Renal cortical epithelial cell (primary cell): Measurements from ENCODE around the gene ZNF521. TPM values are rescaled to one million over a fixed set of nuclear protein-coding genes. Genes with fewer than 3 reads are reported as not detected.

Experiments
- DNase-seq: peaks from one replicate; pipeline ENCODE4 v3.0.0-alpha.2; 2011; ENCODE audit warnings: low read depth
- total RNA-seq: library from RNA; depleted of rRNA; stranded (reverse); fragments of >200 nt; gene quantifications from 2 replicates; pipeline ENCODE4 v1.2.3, GENCODE V29; 2014

ZNF521 gene
- under 0.01 and 1.3 TPM in 2 replicates for total RNA-seq

DNA sequence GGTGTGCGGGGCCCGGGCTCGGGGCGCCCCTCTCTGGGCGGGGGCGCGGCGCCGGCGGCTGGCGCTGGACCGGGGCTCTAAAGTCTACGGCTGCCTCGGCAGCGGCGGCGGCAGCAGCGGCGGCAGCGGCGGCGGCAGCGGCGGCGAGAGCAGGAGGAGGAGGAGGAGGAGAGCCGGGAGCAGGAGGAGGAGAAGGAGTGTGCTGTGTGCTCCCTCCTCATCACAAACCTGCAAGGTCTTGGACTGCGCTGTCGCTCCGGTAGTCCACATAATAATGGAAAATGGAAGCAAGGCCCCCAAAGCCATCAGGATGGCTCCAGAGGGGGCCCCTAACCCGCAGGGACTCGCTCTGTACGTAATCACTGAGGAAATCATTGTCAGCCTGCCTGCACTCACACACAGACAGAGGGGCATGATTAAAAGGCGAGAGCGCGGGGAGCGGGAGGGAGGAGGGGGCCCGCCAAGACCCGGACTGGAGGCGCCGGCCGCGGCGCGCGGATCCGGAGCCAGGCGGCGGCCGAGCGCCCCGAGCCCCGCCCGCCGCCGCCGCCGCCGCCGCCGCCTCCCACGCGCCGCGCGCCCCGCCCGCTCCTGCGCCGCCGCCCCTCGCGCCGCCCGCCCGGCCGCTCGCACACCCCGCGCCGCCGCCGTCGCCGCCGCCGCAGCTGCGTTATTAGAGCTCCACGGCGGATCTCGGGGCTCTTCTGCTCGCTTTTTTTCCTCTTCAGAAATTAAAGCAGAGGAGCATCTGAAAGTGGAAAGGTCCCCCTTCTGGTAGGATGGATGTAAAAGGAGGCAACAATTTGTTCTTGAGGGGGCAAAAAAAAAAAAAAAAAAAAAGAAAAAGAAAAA is at the start of gene ZNF521:
Gene ZNF521, minus strand, starts transcription at position 390 of the 852 bp plus-strand sequence. CDS start 1,220 bp downstream, outside the sequence.
- peak; percentile 62 for DNase-seq

DNA sequence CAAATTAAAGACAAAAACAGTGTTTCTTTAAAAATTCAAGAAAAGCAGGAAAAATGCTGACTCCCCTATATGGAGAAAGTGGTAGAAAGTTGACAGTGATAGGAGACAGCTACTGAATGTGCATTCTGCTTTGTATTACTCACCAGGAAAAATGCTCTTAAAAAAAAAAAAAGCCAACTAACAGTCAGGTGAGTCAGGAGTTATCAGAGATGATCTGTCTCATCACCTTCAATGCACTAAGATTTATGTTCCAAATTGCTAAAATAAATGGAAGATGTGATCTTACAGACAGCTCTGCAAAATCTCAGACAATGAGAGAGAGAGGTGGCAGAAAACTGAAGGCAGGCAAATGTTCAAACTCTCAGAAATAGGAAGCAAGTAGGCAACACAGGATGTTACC is 47.6 kb upstream of the ZNF521 start:
- peak; percentile 29 for DNase-seq

DNA sequence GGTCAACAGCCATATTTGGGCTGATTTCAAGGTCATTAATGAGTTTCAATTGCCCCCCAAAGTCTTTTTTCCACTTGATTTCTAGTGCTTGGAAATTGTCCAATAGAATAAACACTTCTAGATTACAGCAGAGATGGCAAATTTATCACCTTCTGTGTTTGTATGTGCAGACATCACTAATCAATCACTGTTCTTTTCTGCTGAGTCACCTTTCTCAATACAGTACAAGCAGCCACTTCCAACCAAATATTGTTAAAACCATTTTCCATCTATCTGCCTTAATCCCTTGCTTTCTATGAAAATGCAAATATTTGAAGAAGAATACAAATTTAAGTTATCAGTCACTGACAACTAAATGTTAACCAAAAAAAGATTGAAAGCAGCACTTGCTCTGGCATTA is 40.2 kb upstream of the ZNF521 start:
- DNase-seq, result no peak

DNA sequence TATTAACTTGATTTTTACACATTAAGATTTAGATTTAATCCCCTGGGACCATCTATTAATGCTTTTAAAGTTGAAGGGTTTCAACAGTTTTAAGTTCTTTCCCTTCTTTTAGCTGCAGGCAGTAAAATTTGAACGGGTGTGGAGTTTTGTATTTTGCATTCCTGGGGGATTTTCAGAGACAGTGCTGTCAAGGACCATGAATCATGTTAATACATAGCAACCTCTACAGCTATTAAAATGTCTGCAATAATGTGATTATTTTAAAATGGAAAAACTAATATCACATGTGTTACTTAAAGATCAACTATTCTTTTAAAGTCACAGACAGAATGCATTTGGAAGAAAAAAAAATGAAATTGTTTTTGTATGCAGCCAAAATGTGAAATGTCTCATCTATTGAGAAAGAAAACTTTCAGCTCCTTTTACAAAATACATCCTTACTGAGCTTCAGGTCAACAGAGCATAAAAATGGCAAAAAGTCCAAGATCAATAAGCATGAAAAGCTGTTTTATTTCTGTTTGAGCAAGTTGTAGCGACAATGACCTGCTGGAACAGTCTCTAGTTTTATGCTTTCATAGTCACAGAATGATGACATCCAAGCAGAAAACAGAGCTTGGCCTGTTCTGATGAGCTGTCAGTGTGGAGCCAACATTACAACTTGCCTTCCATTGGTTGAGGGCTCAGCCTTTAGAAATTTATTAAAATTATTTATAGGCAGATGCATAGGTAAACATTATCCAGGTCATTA is 21.6 kb upstream of the ZNF521 start:
- no peak for DNase-seq

DNA sequence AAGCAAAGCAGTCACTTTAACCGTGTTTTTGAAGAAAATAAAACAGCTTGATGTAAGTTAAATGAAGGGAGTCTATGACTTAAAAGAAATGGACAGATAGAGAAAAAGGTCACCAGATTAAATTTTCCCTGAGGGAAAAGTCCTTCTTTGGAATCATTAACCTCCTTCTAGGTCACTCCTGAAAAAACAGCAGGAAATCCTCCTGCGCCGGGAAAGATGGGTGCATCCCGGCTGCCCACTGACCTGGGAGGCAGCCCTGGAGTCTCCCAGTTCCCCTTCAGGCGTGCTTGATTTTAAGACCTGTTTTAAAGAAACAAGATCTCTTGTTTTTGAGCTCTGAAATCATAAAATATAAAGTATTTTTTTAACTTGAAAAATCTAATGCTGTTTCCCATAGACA is 18.4 kb upstream of the ZNF521 start:
- no peak for DNase-seq

DNA sequence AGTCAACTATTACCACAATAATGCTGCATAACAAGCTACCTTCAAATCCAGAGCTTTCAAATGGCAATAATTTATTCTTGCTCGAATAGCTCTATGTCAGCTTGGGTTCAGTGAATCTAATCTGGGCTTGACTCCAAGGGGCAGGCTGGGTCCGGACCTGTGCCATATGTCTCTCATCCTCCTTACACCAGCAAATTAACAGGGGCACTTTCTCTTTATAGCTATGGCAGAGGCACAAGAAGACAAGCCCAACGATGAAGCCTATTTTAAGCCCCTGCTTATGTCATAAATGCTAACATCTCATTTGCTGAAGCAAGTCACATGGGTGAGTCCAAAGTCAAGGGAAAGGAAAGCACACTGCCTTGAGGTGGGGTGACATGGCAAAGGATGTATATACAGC is 13.3 kb upstream of the ZNF521 start:
- no peak for DNase-seq

DNA sequence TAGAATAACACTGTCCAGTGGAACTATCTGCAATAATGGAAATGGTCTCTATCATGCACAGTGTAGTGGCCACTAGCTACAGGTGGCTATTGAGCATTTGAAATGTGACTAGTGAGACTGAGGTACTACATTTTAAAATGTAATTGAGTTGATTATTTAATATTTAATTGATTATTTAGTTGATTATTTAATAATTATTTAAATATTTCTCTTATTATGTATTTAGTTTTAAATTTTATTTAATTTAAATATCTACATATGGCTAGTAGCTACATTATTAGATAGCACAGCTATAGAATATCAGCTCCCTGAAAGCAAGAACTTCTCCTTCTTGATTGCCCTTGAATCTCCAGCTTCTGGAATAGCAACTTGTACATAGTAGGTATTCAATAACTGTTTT is 12.8 kb upstream of the ZNF521 start:
- no peak for DNase-seq

DNA sequence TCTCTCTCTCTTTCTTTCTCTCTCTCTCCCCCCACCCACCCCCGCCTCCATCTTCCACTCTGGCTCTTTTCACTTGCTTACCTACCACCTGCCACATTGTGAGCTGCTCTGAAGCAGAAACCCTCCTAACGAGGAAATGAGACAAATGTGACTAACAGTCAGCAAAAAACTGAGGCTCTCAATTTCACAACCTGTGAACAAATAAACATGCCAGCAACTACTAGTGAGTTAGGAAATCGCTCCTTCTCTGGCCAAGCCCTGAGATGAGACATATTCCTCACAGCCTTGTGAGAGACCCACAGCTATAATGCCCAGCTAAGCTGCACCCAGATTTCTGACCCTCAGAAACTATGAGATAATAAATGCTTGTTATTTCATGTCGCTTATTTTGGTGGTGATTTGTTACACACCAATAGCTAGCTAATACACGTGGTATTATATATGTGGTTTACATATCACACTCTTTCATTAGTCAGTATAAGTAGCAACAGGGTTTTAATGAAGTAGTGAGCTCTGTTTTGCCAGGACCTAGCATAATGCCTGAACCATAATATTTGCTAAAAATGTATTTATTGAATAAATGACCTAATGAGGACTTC is 8.4 kb upstream of the ZNF521 start:
- no peak for DNase-seq

DNA sequence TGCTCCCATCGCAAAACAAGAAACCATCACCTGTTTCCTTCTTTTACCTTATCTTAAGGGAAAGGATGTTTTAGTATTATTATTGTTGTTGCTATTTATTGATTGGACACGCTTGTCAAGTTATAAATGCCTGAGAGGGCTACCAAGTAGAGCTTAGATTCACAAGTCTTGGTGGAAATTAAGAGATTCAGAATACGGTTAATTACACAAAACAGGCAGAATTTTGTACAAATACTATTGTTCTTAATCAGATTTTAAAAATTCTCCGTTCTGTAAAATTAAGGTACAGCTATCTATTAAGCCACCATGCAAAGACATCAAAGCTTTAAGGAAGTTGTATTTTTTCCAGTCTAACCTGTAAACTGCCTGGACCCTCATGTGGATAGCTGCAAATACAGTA is 1.1 kb upstream of the ZNF521 start:
- no peak for DNase-seq

DNA sequence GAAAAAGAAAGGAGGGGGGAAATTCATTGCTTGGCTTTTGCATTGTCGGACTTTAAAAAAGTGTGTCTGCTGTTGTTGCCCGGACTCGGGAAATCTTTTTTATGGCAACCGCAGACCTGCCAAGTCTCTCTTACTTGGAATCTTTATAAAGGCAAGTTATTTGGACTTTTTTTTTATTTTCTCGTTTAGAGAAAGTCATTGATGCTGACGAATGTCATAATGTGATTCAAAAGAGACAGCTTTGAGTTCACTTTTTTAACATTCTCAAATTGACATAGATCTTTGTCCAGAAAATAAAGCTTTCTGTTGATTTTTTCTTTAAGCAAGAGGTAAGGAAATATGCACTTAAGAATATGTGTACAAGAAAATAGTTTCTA is 651 bp upstream of the ZNF521 start:
- DNase-seq, result no peak

DNA sequence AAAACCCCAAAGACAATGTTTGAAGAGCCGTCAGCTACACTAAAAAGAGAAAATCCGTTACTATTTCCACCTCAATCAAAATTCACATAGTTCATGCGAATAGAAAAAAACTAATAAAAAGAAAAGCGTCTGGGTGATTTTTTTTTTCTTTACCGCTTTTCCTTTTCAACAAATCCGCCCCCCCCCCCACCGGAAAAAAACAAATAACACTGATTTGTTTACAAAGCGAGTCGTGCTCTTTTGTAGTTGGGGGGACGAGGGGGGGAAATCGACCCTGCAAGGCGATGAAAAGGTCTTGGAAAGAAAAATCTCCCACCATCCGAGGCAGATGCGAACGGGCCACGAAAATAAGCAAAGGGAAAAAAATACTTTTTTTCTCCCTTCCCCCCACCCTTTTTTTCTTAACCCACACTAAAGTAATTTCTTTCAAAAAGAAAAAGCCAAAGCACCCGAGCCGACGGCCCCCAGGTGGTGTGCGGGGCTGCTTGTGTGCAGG is 638 bp downstream of the ZNF521 start:
- no peak for DNase-seq

DNA sequence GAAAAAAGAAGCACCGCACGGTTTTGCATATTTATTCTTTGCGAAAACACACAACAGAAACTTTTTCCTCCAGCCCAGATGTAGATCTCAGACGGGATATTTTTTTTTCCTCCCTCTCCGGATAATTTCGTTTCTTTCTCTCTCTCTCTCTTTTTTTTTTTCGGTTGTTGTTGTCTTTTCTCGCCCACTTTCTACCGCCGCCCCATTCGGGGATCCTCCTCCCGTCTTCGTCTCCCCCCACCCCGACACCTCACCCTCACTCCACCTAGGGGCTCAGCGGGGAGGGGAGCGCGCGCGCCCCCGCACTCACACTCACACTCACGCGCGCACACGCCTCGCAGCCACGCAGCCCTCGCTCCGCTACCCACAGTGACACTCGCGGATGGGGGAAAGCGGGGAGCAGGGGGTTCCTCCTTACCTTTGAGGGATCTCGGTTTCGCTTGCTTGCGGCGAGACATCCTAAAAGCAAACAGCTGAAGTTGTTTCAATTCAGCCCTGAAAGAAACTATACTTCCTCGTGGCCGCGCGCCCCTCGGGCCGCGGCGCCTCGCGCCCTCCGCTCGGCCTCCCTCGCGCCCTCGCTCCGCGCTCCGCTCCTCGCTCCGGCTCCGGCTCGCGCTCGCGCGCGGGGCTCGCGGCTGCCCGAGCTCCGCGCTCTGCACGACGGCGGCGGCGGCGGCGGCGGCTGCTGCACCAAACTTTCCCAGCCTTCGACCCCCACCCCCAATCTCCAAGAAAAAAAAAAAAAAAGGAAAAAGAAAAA is 1.3 kb downstream of the ZNF521 start:
- DNase-seq, result no peak

DNA sequence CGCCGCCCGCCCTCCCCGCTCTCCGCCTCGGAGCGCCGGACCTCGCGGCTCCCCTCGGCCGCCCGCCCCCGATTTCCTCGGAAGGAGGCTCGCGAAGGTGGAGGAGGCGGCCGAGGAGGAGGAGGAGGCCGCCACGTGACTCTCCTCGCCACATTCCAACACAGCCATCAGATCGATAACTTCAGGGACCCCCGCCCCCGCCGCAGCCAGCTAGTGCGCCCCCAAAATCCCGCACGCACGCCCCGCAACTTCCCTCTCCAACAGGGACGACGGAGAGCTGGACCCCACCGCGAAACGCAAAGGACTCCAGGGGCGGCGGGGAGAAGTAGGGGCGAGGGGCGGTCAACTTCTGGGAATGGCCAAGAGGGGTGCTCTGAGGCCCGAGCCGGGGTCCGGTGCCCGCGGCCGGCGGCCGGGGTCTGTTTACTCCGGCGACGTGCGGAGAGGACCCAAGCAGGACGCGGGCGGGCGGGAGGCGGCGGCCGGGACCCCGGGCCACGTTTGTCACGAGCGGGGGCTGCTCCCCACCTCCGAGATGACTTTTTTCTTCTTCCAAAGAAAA is 2.0 kb downstream of the ZNF521 start:
- DNase-seq, result no peak

DNA sequence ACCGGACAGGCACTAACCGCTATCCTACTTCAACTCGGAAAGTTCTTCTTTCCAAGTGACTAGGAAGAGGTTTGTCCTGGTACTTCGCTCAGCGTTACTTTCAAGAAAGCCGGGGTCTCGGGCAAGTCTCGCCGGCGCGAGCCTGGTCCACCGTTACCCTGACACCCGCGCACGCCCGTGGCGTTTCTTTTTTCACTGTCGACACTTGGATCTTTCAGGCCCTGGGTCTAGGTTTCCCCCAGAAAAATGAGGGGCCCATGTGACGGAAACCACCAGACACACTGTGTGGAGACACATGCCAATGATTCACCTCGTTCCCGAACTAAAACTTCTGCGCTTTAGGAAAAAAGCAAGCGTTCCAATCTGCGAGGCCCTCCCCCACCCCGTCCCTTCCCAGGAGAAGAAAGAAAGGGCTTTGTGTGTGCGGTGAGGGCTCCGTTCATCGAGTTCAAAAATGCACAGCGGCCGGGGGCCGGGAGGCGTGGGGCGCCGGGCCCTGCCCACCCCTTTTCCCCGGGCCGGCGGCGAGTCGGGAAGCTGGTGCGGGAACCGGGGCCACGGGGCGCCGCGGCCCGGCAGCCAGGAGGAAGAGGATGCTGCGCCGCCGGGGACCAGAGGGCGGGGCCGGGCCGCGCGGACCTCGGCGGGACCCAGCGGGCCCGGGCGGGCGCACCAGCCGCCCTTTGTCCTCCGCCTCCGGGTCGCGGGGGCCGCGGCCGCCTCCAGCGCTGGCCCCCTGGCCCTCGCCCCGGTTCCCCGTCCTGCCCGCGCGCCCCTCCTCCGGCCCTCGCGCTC is 2.6 kb downstream of the ZNF521 start:
- DNase-seq, result no peak

DNA sequence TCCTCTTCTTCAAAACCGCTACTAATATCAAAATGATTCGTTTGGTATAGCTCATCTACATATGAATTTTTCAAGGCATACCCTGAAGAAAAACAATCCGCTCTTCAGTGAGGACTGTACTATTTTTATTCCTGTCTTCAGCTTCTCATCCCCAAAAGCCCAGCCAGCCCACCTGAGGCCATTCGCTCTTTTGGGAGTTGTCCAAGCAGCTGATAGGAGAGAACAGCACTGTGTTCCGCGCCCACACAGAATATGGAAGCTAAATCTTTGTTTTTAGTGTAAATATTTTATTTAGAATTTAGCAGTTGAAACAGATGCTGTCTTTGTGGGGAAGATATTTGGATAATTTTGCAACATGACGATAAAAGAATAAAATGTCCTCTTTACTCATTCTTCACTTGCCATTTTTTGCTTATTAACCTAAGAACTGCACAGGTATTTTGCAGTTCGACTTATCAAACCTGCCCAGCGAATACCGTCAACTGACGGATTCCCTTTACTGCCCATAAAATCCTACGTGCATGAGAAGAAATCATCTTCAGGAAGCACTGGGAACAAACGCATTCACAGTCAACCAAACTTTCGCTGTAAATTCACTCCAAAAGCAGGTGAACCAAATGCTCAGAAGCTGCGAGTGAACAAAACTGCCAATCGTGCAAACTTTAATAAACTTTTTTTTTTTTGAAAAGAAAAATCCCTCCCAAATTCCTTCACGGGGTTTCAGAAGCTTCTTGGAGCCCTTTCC is 3.4 kb downstream of the ZNF521 start:
- no peak for DNase-seq

DNA sequence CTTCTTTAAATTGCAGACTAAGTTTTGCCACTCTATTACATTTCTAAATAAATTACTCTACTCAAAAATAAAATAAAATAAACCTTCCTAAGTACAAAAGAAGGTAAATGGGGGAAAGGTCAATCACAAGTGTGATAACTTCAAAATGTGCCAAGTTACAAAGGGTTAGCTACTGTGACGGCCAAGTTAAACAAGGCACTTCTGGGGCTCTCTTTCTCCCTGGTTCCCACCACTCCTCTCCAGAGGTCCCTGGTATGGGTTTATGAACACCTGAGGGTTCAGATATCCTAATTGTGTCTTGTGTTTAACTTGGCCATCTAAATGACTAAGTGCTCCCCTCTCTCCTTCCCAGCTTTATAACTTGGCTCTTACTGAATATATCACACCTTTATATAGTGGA is 5.4 kb downstream of the ZNF521 start:
- no peak for DNase-seq

DNA sequence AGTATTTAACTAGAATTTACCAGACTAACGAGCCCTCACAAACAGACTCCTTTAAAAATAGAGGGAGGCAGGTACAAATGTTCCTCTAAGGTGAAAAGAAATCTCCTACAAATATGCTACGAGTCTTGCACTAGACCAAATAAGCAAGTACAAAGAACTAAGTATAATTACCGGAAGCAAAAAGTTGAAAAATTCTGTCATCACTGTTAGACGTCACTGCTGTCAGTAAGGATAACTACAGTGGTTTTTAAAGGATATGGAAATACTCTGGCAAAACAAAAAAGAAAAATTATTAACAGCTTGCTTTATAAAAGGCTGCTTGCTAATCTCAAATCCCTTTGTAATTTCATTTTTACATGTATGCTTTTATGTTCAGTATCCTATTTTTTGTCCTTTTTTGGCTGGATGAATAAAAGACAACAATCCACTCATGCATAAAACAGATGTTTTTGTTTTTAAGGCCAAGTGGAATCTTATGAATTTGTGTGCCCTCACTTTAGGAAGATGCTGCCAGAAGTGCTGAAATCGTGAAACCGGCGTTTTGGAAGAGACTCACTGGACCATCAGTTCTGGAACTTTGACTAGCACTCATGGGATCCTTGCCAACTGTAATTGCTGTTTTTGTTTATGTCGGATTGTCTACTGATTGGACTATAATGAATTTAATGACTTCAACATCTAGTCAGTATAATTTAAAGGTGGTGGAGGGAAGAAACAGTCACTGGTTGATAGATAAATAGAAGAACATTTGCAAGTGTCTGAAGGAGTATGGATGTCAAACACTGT is 6.7 kb downstream of the ZNF521 start:
- no peak for DNase-seq

DNA sequence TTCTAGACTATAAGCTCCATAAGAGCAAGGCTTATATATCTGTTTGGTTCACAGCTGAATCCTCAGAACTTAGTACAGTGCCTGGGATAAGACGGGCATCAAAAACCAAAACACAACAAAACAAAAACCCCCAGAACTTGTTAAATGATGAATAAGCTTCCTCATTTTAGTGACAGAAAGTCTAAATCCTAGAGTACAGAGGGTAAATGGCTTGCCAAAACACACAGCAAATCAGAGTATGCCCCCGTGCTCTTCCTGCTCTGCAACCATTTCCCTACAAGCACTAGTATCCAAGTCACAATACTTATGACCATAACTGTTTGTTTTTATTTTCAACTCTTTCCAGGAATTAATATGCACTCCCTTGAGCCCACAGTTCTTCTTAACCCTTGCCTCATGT is 10.1 kb downstream of the ZNF521 start:
- no peak for DNase-seq

DNA sequence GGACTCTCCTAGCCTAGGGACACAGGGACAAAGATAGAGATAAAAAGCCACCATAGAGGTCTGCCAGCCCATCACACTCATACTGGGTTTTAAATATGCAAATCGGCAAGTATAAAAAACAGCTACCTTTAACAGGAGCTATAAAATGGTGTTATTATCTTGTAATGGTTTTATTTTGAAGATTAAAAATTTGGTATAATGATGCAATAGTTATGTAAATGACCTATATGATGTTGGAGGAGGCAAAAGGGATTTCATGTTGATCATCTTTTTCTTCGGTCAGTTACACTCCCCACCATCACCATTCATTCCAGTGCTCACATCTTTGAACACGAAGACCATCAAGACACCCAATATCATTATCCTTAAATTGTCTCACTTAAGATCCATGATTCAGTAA is 11.2 kb downstream of the ZNF521 start:
- DNase-seq, result no peak
